ENCODE data around the gene LRRC23. TPM values are rescaled to one million over a fixed set of nuclear protein-coding genes. Genes with fewer than 3 reads are reported as not detected.

The LRRC23 gene
- total RNA-seq, 1 donor from 2014 or later, result 5.7 TPM

- intact Hi-C loops (cut with micrococcal nuclease), result loop anchor here (1.0 to 2.0 kb wide), 11 partner anchors 10 to 220 kb away; partner anchors contain the start of genes C12orf57, C1R, C1RL and ENO2
These were observed 19.2 kb downstream of the LRRC23 start for GRCh38 chr12:6923851-6924250.

DNA sequence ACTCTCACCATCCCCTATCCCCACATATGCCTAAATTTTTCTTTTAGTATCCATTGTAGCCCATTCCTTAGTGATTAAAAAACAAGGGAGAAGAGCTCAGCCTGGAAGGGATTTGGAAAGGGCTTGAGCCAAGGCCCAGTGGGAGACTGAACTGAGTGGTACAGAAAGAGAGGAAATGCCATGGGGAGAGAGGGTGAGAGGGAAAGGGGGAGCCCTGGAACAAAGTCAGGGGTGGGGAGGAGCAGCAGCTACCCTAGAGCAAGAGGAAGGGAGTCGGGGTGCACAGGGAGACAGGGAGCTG, 20.6 kb downstream of the LRRC23 start:
- intact Hi-C loops (cut with micrococcal nuclease), result loop anchor here (2.0 kb wide), 1 partner anchor 20 kb away; the partner anchor contains the start of gene C12orf57

- intact Hi-C loops (cut with micrococcal nuclease), result loop anchor here (2.0 kb wide), 1 partner anchor 19 kb away; the partner anchor contains the start of gene C12orf57
These were observed 21.1 kb downstream of the LRRC23 start for GRCh38 chr12:6925540-6926279.

- intact Hi-C loops (cut with micrococcal nuclease), result no loop called here
These were observed 22.9 kb downstream of the LRRC23 start, which contains the start of gene ATN1 for GRCh38 chr12:6927379-6928021. ATN1 (plus strand) TSS chr12:6927959; CDS start chr12:6934002, 6,043 bp downstream.

GRCh38 chr12:6928022-6928702, 23.5 kb downstream of the LRRC23 start:
- intact Hi-C loops (cut with micrococcal nuclease), result no loop called here

DNA sequence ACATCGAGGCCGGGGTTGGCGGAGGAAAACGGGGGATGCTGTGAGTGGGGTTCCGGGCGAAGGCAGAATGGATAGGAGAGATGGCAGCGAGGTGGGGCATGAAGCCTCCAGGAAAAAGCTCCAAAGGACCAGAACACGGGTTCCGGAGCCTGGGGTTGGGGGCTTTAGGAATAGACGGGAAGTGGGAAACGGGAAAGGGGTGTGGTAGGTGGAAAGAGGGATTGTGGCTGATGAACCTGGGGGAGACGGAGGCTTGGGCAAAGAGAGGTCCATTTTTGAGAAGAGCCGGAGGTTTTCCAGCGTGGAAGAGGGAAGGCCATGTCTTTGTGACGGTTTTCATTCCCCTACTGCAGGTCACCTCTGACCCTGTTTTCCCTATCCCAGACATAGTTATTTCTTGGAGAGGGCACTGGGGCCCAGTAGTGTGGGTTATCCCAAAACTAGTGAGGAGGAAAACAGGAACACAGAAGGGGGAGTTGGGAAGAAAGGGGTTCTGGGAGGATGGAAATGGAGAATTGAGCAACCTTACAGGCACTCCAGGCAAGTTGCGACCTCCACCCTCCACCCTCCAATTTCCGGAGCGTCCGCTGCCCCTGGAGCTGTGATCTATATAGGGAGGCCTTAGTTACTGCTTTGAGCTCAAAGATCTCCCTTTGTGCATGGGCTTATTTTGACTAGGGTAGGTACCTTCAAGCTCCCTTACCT, 24.2 kb downstream of the LRRC23 start:
- intact Hi-C loops (cut with micrococcal nuclease), result loop anchor here (1.0 kb wide), 1 partner anchor 8 kb away; no protein-coding TSS in a partner anchor

DNA sequence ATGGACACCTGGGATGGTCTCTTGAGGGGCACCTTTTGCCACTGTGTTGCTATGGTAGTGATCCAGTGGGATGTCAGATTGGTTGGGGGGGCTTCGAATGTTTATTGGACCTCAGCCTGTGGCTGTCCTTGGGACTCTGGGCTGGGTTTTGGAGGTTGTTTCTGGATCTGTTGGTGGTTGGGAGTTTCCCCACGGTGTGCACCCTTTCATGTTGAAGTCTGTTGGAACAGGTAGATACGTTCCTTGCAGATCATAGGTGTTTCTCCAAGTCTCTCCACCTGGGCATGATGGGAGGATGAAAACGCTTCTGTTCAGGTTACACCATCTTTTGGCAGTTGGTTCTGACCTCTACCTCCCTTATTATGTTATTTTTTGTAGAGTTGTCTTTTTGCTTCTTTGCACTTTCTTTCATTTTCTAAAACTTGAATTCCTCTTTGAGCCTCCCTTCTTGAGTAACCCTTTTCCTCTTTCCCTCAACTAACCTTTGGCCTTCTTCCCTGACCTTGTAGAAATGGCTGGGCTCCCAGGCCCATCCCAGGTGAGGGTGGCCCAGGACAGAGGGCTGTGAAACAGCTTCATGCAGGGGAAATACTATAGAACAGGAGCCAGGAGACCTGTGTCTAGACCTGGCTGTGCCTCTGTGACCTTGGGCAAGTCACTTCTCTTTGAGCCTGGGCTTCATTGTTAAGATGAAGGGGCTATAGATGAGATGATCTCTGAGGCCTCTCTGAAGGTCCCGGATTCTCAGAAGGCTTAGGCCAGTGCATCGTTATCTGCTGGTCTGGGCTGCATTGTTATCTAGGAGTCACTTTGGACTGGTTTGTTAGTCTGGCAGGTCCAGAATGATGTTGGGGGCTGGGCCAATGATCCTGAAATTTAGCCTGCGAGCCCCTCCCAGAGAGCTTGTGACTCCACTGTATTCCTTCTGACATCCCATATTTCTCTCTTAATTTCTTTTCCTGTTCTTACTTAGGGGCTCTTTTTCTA, 25.1 kb downstream of the LRRC23 start:
- intact Hi-C loops (cut with micrococcal nuclease), result loop anchor here (1.0 kb wide), 1 partner anchor 8 kb away; no protein-coding TSS in a partner anchor

DNA sequence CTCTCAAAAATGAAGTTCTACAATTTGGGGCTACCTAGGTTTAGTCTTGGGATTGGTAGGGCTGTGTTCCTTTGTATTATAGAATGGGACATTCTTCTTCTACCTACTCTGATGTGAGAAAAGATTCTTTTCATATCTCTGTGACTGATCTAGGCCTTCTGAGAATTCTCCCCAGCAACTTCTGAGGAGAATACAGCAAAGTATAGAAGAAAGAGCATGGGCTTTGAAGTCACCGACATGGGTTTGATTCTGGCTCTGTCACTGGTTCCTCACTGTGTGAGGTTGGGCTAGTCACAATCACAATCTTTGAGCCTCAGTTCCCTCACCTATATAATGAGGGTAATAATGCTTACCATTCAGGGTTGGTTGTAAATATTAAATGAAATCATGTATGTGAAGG, 28.1 kb downstream of the LRRC23 start:
- intact Hi-C loops (cut with micrococcal nuclease), result no loop called here

DNA sequence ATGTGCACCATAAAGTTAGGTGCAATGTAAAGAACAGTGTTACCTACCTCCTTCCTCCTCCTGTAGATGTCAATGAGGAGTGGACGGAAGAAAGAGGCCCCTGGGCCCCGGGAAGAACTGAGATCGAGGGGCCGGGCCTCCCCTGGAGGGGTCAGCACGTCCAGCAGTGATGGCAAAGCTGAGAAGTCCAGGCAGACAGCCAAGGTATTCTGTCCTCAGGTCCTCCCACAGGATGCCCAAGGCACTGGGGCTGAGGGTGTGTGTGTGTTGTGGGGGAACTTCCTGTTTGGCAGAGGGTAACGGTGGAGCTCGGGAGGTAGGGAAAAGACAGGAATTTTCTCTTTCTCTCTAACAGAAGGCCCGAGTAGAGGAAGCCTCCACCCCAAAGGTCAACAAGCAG, 29.5 kb downstream of the LRRC23 start:
- intact Hi-C loops (cut with micrococcal nuclease), result no loop called here

DNA sequence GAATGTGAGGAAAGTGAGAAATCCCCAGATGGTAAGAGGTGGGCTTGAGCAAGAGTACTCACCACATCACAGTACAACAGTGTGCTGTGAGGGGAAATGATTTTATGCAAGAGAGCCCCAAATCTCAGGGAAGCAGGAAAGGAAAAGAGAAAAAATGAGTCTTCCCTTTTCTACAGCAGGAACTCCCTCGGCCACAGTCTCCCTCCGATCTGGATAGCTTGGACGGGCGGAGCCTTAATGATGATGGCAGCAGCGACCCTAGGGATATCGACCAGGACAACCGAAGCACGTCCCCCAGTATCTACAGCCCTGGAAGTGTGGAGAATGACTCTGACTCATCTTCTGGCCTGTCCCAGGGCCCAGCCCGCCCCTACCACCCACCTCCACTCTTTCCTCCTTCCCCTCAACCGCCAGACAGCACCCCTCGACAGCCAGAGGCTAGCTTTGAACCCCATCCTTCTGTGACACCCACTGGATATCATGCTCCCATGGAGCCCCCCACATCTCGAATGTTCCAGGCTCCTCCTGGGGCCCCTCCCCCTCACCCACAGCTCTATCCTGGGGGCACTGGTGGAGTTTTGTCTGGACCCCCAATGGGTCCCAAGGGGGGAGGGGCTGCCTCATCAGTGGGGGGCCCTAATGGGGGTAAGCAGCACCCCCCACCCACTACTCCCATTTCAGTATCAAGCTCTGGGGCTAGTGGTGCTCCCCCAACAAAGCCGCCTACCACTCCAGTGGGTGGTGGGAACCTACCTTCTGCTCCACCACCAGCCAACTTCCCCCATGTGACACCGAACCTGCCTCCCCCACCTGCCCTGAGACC, 31.0 kb downstream of the LRRC23 start:
- intact Hi-C loops (cut with micrococcal nuclease), result no loop called here

DNA sequence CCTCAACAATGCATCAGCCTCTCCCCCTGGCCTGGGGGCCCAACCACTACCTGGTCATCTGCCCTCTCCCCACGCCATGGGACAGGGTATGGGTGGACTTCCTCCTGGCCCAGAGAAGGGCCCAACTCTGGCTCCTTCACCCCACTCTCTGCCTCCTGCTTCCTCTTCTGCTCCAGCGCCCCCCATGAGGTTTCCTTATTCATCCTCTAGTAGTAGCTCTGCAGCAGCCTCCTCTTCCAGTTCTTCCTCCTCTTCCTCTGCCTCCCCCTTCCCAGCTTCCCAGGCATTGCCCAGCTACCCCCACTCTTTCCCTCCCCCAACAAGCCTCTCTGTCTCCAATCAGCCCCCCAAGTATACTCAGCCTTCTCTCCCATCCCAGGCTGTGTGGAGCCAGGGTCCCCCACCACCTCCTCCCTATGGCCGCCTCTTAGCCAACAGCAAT, 31.6 kb downstream of the LRRC23 start:
- intact Hi-C loops (cut with micrococcal nuclease), result no loop called here

GRCh38 chr12:6936636-6937480, 32.2 kb downstream of the LRRC23 start:
- intact Hi-C loops (cut with micrococcal nuclease), result loop anchor here (1.0 kb wide), 1 partner anchor 8 kb away; no protein-coding TSS in a partner anchor

DNA sequence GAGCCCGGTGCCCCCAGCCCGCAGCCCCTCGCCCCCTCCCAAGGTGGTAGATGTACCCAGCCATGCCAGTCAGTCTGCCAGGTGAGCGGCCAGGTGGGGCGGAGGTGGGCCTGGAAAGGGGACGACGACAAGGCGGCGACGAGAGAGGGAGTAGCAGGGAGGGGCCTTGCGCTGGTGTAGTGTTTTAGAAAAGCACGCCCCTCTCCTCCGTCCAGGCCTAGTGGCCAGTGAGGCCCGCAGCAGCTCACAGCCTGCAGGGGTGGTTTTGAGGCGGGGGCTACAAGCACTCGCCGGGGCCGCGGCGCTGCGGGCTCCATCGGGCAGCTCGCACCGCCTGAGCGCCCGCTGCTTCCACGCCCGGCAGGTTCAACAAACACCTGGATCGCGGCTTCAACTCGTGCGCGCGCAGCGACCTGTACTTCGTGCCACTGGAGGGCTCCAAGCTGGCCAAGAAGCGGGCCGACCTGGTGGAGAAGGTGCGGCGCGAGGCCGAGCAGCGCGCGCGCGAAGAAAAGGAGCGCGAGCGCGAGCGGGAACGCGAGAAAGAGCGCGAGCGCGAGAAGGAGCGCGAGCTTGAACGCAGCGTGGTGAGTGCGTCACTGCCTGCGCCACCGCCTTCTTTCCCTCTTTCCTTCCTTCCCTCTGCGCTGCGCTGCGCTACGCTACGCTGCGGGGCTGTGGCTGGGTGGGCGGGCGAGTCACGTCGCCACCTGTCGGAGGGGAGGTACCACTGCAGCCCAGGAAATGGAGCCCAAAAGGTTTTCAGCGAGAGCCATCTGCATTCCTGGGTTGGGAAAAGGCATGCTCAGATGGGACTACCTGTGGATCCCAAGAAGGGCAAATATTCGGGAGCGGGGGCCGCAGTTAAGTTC, 33.1 kb downstream of the LRRC23 start:
- intact Hi-C loops (cut with micrococcal nuclease), result loop anchor here (1.0 kb wide), 8 partner anchors 8 to 85 kb away; partner anchors contain the start of genes EMG1, LPCAT3, PHB2 and SPSB2

GRCh38 chr12:6938353-6939190, 34.0 kb downstream of the LRRC23 start:
- intact Hi-C loops (cut with micrococcal nuclease), result loop anchor here (1.0 kb wide), 7 partner anchors 14 to 86 kb away; partner anchors contain the start of genes EMG1, LPCAT3, PHB2 and SPSB2

DNA sequence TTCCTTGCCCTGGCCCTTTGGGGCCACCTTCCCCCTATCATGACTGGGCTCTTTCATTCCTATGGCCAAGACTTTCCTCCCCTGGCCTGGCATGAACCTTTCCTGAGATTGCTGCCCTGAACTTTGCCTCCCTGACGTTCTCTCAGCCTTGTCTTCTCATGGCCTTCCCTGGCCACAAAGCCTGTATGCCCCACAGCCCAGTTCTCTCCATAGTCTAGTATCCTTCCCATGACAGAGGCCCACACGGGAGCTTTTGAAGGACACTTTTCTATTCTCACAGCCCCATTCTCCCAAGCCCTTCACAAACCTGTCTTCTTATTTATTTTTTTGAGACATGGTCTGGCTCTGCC, 34.5 kb downstream of the LRRC23 start:
- intact Hi-C loops (cut with micrococcal nuclease), result no loop called here

DNA sequence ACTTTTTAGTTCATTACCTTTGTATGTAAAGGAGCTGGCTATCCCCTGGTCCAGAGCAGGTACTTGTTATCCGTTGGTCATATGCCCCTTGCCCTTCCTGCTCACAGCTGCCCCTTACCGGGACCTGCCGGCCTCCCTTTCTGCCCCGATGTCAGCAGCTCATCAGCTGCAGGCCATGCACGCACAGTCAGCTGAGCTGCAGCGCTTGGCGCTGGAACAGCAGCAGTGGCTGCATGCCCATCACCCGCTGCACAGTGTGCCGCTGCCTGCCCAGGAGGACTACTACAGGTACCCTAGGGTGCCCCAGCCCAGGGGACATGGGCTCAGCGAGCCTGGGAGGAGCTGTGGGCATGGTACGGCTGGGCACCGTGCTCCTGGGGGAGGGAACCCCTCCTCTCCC, 36.6 kb downstream of the LRRC23 start:
- intact Hi-C loops (cut with micrococcal nuclease), result no loop called here
